Transverse colon (tissue), 3 donors: ENCODE results near the gene GP1BB.

ENCODE experiments used
- CTCF ChIP-seq, 5 experiments: fragments of 200-600 bp in 3 of 5; fragments of 450-650 bp in 2 of 5; sonication (generic) in 3 of 5; IDR thresholded peaks; 1 replicate in 2 of 5; 2 replicates in 3 of 5; pipeline ENCODE4 v1.5.1; 2016 to 2017; ENCODE audit warnings: antibody characterized with exemption in 5 of 5, inconsistent platforms in 3 of 5, mild to moderate bottlenecking in 2 of 5, moderate library complexity in 1 of 5
- POLR2A ChIP-seq: fragments of 450-650 bp; IDR thresholded peaks from one replicate; pipeline ENCODE4 v1.6.1; 2016; ENCODE audit warnings: antibody characterized with exemption, mild to moderate bottlenecking, moderate library complexity

- TF ChIP-seq POLR2A (no peak), CTCF (IDR thresholded peaks at IDR 0.05) (no peak)
These were observed 40.9 kb downstream of the GP1BB start for GRCh38 chr22:19764299-19764593.
